ENCODE results near the gene EXTL1.

EXTL1 gene

GRCh38 chr1:26044971-26045721 lies 23.6 kb downstream of the EXTL1 start:
- DNase-seq: no peak

GRCh38 chr1:26045722-26046245 lies 24.2 kb downstream of the EXTL1 start, which contains the start of gene SLC30A2:
TSS of gene SLC30A2 (minus strand) at chr1:26046118. CDS start at chr1:26045896, 222 bp downstream.
- DNase-seq: no peak

- DNase-seq: no peak
Measured at GRCh38 chr1:26046246-26047095, 24.9 kb downstream of the EXTL1 start.

GRCh38 chr1:26047278-26047874 lies 25.8 kb downstream of the EXTL1 start:
- DNase-seq: no peak

GRCh38 chr1:26049531-26050247 lies 28.1 kb downstream of the EXTL1 start:
- no peak for DNase-seq

- DNase-seq: no peak
Measured at GRCh38 chr1:26050248-26050640, 28.7 kb downstream of the EXTL1 start.

- DNase-seq: no peak
Measured at GRCh38 chr1:26053718-26054560, 32.4 kb downstream of the EXTL1 start.

- DNase-seq: no peak
Measured at GRCh38 chr1:26055041-26055440, 33.5 kb downstream of the EXTL1 start.

GRCh38 chr1:26057189-26057588 lies 35.6 kb downstream of the EXTL1 start:
- DNase-seq: no peak

- no peak for DNase-seq
Measured at GRCh38 chr1:26058052-26058595, 36.5 kb downstream of the EXTL1 start.

GRCh38 chr1:26059906-26060305 lies 38.3 kb downstream of the EXTL1 start:
- no peak for DNase-seq

GRCh38 chr1:26060832-26061574 lies 39.4 kb downstream of the EXTL1 start:
- no peak for DNase-seq

GRCh38 chr1:26064553-26064952 lies 43.0 kb downstream of the EXTL1 start:
- no peak for DNase-seq

GRCh38 chr1:26066160-26066559 lies 44.6 kb downstream of the EXTL1 start:
- DNase-seq: no peak

- DNase-seq: no peak
Measured at GRCh38 chr1:26066857-26067256, 45.3 kb downstream of the EXTL1 start.

GRCh38 chr1:26067432-26067911 lies 45.9 kb downstream of the EXTL1 start, which contains the start of gene TRIM63:
TSS of gene TRIM63 (minus strand) at chr1:26067630. CDS start at chr1:26067494, 136 bp downstream.
- no peak for DNase-seq

- DNase-seq: no peak
Measured at GRCh38 chr1:26069941-26070295, 48.3 kb downstream of the EXTL1 start.

GRCh38 chr1:26070296-26070962 lies 48.9 kb downstream of the EXTL1 start:
- DNase-seq: no peak

- DNase-seq: no peak
Measured at GRCh38 chr1:26070963-26071342, 49.4 kb downstream of the EXTL1 start.

- no peak for DNase-seq
Measured at GRCh38 chr1:26072305-26072704, 50.7 kb downstream of the EXTL1 start.

All from activated gamma-delta T cell treated with Interleukin-2 at 50 U/mL for 16 hours (primary cell).